Neural cell (in vitro differentiated cells): ENCODE data around the gene TRAPPC3.

Experiments used
- EP300 ChIP-seq: fragments of 450-650 bp; conservative IDR thresholded peaks from 2 replicates; pipeline ENCODE4 v1.6.1; 2014; ENCODE audit warnings: antibody characterized with exemption, mild to moderate bottlenecking, moderate library complexity; ENCODE audit not compliant: poor library complexity, severe bottlenecking
- EZH2 ChIP-seq: fragments of 200-600, 300-800 bp; shearing (Covaris generic), sonication (generic); IDR thresholded peaks from 2 replicates; pipeline ENCODE4 v1.6.1; 2014; ENCODE audit warnings: antibody characterized with exemption, low read length, borderline replicate concordance, mild to moderate bottlenecking; ENCODE audit not compliant: insufficient read depth, poor library complexity, severe bottlenecking
- TAF1 ChIP-seq: IDR thresholded peaks from 2 replicates; pipeline ENCODE4 v1.6.1; 2012; ENCODE audit warnings: low read depth
- TF ChIP-seq, protein P1 (sequence below): fragments of 450-650 bp; IDR thresholded peaks from 2 replicates; pipeline ENCODE4 v1.5.1; 2014; ENCODE audit warnings: antibody characterized with exemption, mild to moderate bottlenecking, moderate library complexity; ENCODE audit not compliant: poor library complexity, severe bottlenecking

DNA sequence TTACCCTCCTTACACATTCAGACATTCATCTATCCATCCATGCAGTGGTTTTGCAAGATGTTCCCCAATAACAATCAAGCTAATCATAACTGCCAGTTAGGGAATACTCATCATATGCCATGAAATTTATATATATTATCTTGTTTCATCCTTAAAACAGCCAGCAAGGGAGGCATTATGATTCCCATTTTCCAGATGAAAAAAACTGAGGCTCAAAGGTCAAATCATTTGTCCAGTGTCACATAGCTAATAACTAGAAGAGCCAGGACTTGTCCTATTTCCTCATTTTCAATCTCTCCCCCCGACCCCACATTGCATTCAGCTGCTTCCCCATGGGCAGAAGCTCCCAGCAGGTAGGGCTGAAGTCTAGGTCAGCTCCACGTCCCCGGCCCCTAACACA lies 17.3 kb downstream of the TRAPPC3 start:
- TF ChIP-seq EP300, result no peak
- TF ChIP-seq, protein P1, sequence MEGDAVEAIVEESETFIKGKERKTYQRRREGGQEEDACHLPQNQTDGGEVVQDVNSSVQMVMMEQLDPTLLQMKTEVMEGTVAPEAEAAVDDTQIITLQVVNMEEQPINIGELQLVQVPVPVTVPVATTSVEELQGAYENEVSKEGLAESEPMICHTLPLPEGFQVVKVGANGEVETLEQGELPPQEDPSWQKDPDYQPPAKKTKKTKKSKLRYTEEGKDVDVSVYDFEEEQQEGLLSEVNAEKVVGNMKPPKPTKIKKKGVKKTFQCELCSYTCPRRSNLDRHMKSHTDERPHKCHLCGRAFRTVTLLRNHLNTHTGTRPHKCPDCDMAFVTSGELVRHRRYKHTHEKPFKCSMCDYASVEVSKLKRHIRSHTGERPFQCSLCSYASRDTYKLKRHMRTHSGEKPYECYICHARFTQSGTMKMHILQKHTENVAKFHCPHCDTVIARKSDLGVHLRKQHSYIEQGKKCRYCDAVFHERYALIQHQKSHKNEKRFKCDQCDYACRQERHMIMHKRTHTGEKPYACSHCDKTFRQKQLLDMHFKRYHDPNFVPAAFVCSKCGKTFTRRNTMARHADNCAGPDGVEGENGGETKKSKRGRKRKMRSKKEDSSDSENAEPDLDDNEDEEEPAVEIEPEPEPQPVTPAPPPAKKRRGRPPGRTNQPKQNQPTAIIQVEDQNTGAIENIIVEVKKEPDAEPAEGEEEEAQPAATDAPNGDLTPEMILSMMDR, result no peak
- TF ChIP-seq TAF1, result no peak
- no peak for TF ChIP-seq EZH2
